BE2C (cell line): ENCODE results near the gene RCAN1.
"Not testable (repeated sequence)": the region's sequence is repeated elsewhere in the genome, so short reads cannot be mapped to it uniquely, and the experiment has no call there.

Source experiments
- DNase-seq: peaks from one replicate; pipeline ENCODE4 v3.0.0-alpha.2; 2020
- H3K27me3 ChIP-seq: fragments of 250-450 bp; sonication (Bioruptor Pico); 2 replicates; pipeline ENCODE4 v1.5.1; 2020; ENCODE audit warnings: mild to moderate bottlenecking
- H3K36me3 ChIP-seq: fragments of 250-450 bp; sonication (Bioruptor Pico); 2 replicates; pipeline ENCODE4 v1.5.1; 2020; ENCODE audit warnings: mild to moderate bottlenecking
- H3K4me1 ChIP-seq: fragments of 250-450 bp; sonication (Bioruptor Pico); 2 replicates; pipeline ENCODE4 v1.5.1; 2020
- H3K4me3 ChIP-seq: 2 replicates; pipeline ENCODE4 v1.5.1; 2011; ENCODE audit warnings: low read depth, low read length
- H3K9me3 ChIP-seq: fragments of 250-450 bp; sonication (Bioruptor Pico); 2 replicates; pipeline ENCODE4 v1.5.1; 2020
- TF ChIP-seq, protein P1 (sequence below): IDR thresholded peaks from 2 replicates; pipeline ENCODE4 v1.5.1; 2012; ENCODE audit warnings: mild to moderate bottlenecking, low read depth, low read length

The RCAN1 gene

DNA sequence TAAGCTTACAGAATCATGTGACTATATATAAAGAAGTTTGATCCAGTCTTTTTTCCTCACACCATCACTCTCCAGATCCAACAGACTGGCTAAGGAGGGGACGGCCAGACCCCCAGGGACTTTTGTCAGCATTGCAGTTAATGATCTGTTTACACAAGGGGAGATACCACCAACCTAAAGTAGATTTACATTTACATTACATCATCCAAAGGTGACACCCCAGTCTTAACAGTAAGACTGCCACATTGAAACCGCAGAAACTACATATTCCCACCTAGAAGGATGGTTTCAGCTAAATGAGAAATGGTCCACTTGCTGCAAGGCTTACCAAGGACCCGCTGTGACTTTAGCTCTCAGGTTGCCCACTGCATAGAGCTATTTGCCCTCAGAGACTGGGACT, 3.4 kb downstream of the RCAN1 start:
- no peaks in the 10 kb centered on the region for H3K9me3 ChIP-seq
- no peaks in the 10 kb centered on the region for H3K36me3 ChIP-seq
- DNase-seq, result no peak
- H3K4me1 ChIP-seq, result no peaks in the 10 kb centered on the region
- TF ChIP-seq, protein P1, sequence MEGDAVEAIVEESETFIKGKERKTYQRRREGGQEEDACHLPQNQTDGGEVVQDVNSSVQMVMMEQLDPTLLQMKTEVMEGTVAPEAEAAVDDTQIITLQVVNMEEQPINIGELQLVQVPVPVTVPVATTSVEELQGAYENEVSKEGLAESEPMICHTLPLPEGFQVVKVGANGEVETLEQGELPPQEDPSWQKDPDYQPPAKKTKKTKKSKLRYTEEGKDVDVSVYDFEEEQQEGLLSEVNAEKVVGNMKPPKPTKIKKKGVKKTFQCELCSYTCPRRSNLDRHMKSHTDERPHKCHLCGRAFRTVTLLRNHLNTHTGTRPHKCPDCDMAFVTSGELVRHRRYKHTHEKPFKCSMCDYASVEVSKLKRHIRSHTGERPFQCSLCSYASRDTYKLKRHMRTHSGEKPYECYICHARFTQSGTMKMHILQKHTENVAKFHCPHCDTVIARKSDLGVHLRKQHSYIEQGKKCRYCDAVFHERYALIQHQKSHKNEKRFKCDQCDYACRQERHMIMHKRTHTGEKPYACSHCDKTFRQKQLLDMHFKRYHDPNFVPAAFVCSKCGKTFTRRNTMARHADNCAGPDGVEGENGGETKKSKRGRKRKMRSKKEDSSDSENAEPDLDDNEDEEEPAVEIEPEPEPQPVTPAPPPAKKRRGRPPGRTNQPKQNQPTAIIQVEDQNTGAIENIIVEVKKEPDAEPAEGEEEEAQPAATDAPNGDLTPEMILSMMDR, result no peak
- no peak overlapping the region for H3K4me3 ChIP-seq
- H3K27me3 ChIP-seq, result no peaks in the 10 kb centered on the region

DNA sequence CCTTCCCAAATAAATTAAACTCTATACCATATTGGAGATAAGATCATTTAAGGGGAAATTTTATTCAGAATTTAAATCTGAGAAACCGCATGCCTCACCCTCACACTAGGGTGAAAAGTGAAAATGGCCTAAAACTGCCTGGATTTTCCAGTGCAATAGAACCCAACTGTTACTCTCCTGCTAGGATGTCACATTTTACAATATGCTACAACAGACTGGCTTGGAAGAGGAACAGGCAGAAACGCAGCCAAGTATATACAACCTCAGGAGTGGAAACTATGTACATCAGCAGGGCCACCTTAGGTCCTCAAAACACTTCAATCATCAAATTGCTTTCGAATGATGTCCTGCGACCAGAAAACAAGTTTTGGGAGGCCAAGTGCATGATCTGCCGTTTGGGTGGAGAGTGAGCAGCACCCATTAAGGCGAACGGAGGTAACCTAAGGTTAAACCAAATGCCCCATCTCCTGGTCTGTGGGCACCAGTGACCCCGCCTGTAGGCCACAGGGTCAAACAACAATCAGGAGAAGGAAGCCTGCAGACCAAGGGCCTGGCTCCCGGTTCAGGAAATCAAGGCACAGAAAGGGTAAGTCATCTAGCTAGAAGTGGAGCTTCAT, 4.9 kb downstream of the RCAN1 start:
- Histone ChIP-seq H3K9me3 (no peaks in the 10 kb centered on the region), H3K36me3 (no peaks in the 10 kb centered on the region), H3K4me3 (no peak overlapping the region), H3K4me1 (no peaks in the 10 kb centered on the region), H3K27me3 (no peaks in the 10 kb centered on the region)
- TF ChIP-seq, protein P1, result no peak
- DNase-seq, result no peak

DNA sequence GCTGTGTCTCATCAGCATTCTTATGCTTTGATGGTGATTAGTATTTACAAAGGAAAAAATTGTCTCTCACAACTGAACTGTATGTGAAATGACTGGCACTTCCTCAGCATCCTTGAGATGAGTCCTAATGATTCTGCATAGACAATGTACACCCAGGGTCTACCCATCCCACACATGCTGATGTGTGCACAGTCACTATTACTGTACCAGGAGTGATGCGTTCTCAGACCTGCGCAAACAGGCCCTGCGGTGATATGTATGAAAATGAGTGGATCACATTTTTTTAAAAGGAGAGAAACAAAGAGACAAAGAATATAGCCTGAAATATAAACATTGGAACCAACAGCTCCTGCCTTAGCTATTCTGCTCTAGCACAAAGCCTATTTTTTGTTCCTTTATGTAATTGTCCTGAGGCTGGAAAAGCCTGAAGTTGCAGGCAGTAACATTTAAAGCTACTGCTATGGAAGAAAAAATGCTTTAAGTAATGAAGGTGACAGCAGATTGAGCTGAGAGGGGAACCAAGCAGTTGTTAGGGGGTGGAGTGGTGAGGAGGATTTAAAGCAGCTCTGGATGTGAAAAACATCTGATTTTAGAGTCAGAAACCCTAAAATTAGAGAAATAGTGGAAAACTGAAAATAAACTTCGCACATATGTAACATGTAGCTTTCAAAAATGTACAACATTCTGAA, 5.5 kb downstream of the RCAN1 start:
- Histone ChIP-seq H3K4me1 (no peaks in the 10 kb centered on the region), H3K27me3 (no peaks in the 10 kb centered on the region), H3K36me3 (no peaks in the 10 kb centered on the region), H3K9me3 (no peaks in the 10 kb centered on the region), H3K4me3 (no peak overlapping the region)
- TF ChIP-seq, protein P1, result no peak
- no peak for DNase-seq

DNA sequence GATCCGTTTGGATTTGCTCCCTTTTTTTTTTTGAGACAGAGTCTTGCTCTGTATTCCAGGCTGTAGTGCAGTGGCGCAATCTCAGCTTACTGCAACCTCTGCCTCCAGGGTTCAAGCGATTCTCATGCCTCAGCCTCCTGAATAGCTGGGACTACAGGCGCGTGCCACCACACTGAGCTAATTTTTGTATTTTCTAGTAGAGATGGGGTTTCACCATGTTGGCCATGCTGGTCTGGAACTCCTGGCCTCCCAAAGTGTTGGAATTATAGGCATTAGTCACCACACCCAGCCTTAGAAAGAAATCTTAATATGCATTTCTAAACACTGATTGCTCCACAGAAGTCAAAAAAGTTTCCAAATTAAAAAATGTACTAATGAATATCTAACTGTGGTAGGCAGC, 7.5 kb downstream of the RCAN1 start:
- H3K27me3 ChIP-seq, H3K4me1 ChIP-seq, H3K4me3 ChIP-seq, H3K36me3 ChIP-seq, DNase-seq, H3K9me3 ChIP-seq: not testable (repeated sequence)

DNA sequence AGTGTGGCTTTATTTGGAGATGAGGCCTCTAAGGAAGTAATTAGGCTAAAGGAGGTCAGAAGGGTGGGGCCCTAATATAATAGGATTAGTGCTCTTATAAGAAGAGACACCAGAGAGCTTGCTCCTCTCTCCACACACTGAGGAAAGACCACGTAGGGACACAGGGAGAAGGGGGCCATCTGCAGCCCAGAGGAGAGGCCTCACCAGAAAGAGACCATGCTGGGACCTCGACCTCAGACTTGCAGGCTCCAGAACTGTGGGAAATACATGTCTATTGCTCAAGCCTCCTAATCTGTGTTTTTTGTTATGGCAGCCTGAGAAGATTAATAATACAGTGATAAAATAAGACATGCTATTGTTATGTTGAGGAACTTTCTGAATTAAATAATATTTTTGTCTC, 8.3 kb downstream of the RCAN1 start:
- no peaks in the 10 kb centered on the region for H3K9me3 ChIP-seq
- no peaks in the 10 kb centered on the region for H3K4me1 ChIP-seq
- no peak overlapping the region for H3K4me3 ChIP-seq
- DNase-seq, result no peak
- H3K27me3 ChIP-seq, result no peaks in the 10 kb centered on the region
- H3K36me3 ChIP-seq, result no peaks in the 10 kb centered on the region; the same call in 1 of the 2 replicates
- TF ChIP-seq, protein P1, result no peak

DNA sequence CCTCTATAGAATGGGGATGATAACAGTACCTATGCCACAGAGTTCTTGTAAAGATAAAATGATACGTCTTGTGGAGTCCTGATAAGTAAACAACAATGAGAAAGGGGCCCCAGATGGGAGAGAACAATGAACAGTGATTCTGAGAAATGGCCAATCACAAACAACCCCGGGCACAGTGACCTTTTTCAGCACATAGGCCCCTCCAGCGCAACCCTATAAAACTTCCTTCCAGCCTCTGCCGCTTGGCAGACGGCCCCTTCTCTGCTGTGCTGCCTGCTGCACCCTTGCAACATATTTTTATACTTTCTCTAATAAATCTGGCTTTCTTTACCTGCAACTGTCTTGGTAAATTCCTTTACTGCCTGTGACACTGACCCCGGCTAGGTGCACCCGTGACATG, 8.9 kb downstream of the RCAN1 start:
- Histone ChIP-seq H3K4me1 (no peaks in the 10 kb centered on the region), H3K9me3 (no peaks in the 10 kb centered on the region), H3K27me3 (no peaks in the 10 kb centered on the region), H3K36me3 (no peaks in the 10 kb centered on the region; the same call in 1 of the 2 replicates), H3K4me3 (no peak overlapping the region)
- TF ChIP-seq, protein P1, result no peak
- DNase-seq, result no peak

DNA sequence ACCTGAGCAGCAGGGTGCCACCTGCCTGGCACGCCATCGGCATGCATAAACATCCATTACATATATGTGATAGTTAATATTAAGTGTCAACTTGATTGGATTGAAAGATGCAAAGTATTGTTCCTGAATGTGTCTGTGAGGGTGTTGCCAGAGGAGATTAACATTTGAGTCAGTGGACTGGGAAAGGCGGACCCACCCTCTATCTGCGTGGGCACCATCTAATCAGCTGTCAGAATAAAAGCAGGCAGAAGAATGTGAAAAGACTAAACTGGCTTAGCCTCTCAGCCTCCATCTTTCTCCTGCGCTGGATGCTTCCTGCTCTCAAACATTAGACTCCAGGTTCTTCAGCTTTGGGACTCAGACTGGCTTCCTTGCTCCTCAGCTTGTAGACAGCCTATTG, 10.0 kb downstream of the RCAN1 start:
- H3K4me3 ChIP-seq, H3K4me1 ChIP-seq, DNase-seq, H3K9me3 ChIP-seq, H3K36me3 ChIP-seq, H3K27me3 ChIP-seq: not testable (repeated sequence)
